ENCODE results near the gene IRAK4.
"Not testable (repeated sequence)": the region's sequence is repeated elsewhere in the genome, so short reads cannot be mapped to it uniquely, and the experiment has no call there.

Gene IRAK4

DNA sequence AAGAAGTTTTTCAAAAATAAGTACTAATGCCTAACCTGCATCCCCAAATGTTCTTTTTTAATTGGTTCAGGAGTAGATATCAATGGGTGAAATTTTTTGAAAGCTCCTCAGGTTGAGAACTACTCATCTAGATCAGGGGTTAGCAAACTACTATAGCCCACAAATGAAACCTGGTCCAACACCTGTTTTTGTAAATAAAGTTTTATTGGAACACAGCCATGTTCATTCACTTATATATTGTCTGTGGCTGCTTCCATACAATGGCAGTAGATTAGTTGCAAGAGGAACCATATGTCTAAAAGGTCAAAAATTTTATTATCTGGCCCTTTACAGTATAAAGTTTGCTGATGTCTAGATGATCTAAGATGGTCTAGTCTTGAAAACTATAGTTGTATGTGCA lies 13.9 kb upstream of the IRAK4 start:
- Histone ChIP-seq H3K79me1 (ENCODE audit: low read length) (no peaks in the 10 kb centered on the region), H3K18ac (ENCODE audit: low read length) (no peak overlapping the region), H2AK5ac (ENCODE audit: low read length) (no peak overlapping the region), H3K79me2 (ENCODE audit: control insufficient read depth, insufficient read depth, low read length, poor library complexity) (no peaks in the 10 kb centered on the region), H4K91ac (ENCODE audit: low read depth, low read length) (no peak overlapping the region), H2BK120ac (ENCODE audit: insufficient read depth, low read length, poor library complexity) (no peak overlapping the region), H2AFZ (ENCODE audit: insufficient read depth, low read length, poor library complexity) (no peak overlapping the region), H3K36me3 (ENCODE audit: control insufficient read depth in 1 of 2, insufficient read depth in 2 of 2, low read length in 2 of 2) (no peaks in the 10 kb centered on the region), H3K23ac (ENCODE audit: low read length) (no peak overlapping the region), H2BK5ac (ENCODE audit: low read depth, low read length, poor library complexity) (no peak overlapping the region), H2BK12ac (ENCODE audit: low read length) (no peak overlapping the region), H3K9ac (ENCODE audit: low read length) (no peak overlapping the region), H3K27me3 (ENCODE audit: insufficient read depth, low read length) (no peaks in the 10 kb centered on the region), H3K4me1 (ENCODE audit: control insufficient read depth in 1 of 2, insufficient read depth in 2 of 2, low read length in 2 of 2) (no peaks in the 10 kb centered on the region), H3K4me3 (ENCODE audit: low read depth, low read length) (no peak overlapping the region), H4K12ac (ENCODE audit: low read depth, low read length) (no peak overlapping the region), H3K27ac (ENCODE audit: low read depth, low read length) (no peak overlapping the region), H3K4me2 (ENCODE audit: low read length) (no peak overlapping the region), H4K8ac (ENCODE audit: low read depth, low read length) (no peak overlapping the region), H3K9me3 (ENCODE audit: insufficient read depth, low read depth, low read length) (no peaks in the 10 kb centered on the region), H3K14ac (ENCODE audit: low read length) (no peak overlapping the region), H3K4ac (ENCODE audit: low read depth, low read length) (no peak overlapping the region)
- no peak for DNase-seq

DNA sequence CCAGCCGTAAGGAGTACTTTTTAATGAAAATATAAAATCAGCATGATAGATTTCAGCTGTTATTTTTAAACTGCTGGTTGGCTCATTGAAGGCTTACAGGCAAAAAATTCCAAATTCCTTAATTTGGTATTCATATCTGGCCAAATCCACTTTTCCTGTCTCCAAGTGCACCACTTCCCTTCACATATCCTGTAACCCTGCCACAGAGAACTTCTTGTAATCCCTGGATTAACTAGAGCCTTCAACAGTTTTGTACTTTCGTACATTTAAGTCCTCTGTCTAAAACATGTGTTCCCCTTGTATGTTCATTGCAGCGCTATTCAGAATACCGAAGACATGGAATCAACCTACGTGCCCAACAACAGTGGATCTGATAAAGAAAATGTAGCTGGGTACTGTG lies 9.7 kb upstream of the IRAK4 start:
- H3K27ac ChIP-seq (ENCODE audit: low read depth, low read length) = no peak overlapping the region
- no peak overlapping the region for H3K4me2 ChIP-seq (ENCODE audit: low read length)
- H3K23ac ChIP-seq (ENCODE audit: low read length) = no peak overlapping the region
- no CpG with 5 or more reads among the region's 5 CpGs for WGBS (ENCODE audit: extremely low coverage, insufficient coverage, insufficient read length)
- H3K4ac ChIP-seq (ENCODE audit: low read depth, low read length) = no peak overlapping the region
- H3K36me3 ChIP-seq (ENCODE audit: control insufficient read depth in 1 of 2, insufficient read depth in 2 of 2, low read length in 2 of 2) = no peaks in the 10 kb centered on the region
- no peak overlapping the region for H4K91ac ChIP-seq (ENCODE audit: low read depth, low read length)
- H3K14ac ChIP-seq (ENCODE audit: low read length) = no peak overlapping the region
- H3K79me2 ChIP-seq (ENCODE audit: control insufficient read depth, insufficient read depth, low read length, poor library complexity) = no peaks in the 10 kb centered on the region
- H3K4me3 ChIP-seq (ENCODE audit: low read depth, low read length) = no peak overlapping the region
- no peak overlapping the region for H4K8ac ChIP-seq (ENCODE audit: low read depth, low read length)
- no peaks in the 10 kb centered on the region for H3K27me3 ChIP-seq (ENCODE audit: insufficient read depth, low read length)
- H2AK5ac ChIP-seq (ENCODE audit: low read length) = no peak overlapping the region
- H3K9ac ChIP-seq (ENCODE audit: low read length) = no peak overlapping the region
- H2BK12ac ChIP-seq (ENCODE audit: low read length) = no peak overlapping the region
- H2AFZ ChIP-seq (ENCODE audit: insufficient read depth, low read length, poor library complexity) = no peak overlapping the region
- no peaks in the 10 kb centered on the region for H3K4me1 ChIP-seq (ENCODE audit: control insufficient read depth in 1 of 2, insufficient read depth in 2 of 2, low read length in 2 of 2)
- H2BK5ac ChIP-seq (ENCODE audit: low read depth, low read length, poor library complexity) = no peak overlapping the region
- H3K18ac ChIP-seq (ENCODE audit: low read length) = no peak overlapping the region
- no peak overlapping the region for H2BK120ac ChIP-seq (ENCODE audit: insufficient read depth, low read length, poor library complexity)
- H3K79me1 ChIP-seq (ENCODE audit: low read length) = no peaks in the 10 kb centered on the region
- no peak for DNase-seq
- no peak overlapping the region for H4K12ac ChIP-seq (ENCODE audit: low read depth, low read length)
- no peaks in the 10 kb centered on the region for H3K9me3 ChIP-seq (ENCODE audit: insufficient read depth, low read depth, low read length)

DNA sequence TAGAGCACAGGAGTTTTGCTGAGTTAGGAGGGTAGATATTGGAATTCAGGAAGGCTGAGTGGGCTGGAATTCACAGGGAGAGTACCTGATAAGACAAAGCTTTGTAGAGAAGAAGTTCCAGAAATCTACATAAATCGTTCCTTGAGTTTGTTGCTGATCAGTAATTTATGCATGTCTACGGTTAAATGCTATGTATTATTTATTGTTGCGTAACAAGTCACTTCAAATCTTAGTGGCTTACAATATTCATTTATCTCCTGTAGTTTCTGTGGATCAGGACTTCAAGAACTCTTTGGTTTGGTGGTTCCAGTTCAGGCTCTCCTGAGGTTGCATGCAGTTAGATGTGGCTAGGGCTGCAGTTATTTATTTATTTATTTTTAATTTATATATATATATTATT lies 7.9 kb upstream of the IRAK4 start:
- Histone ChIP-seq H3K14ac (ENCODE audit: low read length) (no peak overlapping the region), H3K18ac (ENCODE audit: low read length) (no peak overlapping the region), H3K4me2 (ENCODE audit: low read length) (no peak overlapping the region), H3K4me1 (ENCODE audit: control insufficient read depth in 1 of 2, insufficient read depth in 2 of 2, low read length in 2 of 2) (no peaks in the 10 kb centered on the region), H3K27me3 (ENCODE audit: insufficient read depth, low read length) (no peaks in the 10 kb centered on the region), H3K4ac (ENCODE audit: low read depth, low read length) (no peak overlapping the region), H3K4me3 (ENCODE audit: low read depth, low read length) (no peak overlapping the region), H2BK12ac (ENCODE audit: low read length) (no peak overlapping the region), H2BK120ac (ENCODE audit: insufficient read depth, low read length, poor library complexity) (no peak overlapping the region), H3K9ac (ENCODE audit: low read length) (no peak overlapping the region), H3K79me2 (ENCODE audit: control insufficient read depth, insufficient read depth, low read length, poor library complexity) (no peaks in the 10 kb centered on the region), H2BK5ac (ENCODE audit: low read depth, low read length, poor library complexity) (no peak overlapping the region), H3K9me3 (ENCODE audit: insufficient read depth, low read depth, low read length) (no peaks in the 10 kb centered on the region), H4K91ac (ENCODE audit: low read depth, low read length) (no peak overlapping the region), H4K8ac (ENCODE audit: low read depth, low read length) (no peak overlapping the region), H3K79me1 (ENCODE audit: low read length) (no peaks in the 10 kb centered on the region), H3K27ac (ENCODE audit: low read depth, low read length) (no peak overlapping the region), H2AFZ (ENCODE audit: insufficient read depth, low read length, poor library complexity) (no peak overlapping the region), H2AK5ac (ENCODE audit: low read length) (no peak overlapping the region), H3K23ac (ENCODE audit: low read length) (no peak overlapping the region), H3K36me3 (ENCODE audit: control insufficient read depth in 1 of 2, insufficient read depth in 2 of 2, low read length in 2 of 2) (no peaks in the 10 kb centered on the region), H4K12ac (ENCODE audit: low read depth, low read length) (no peak overlapping the region)
- WGBS (ENCODE audit: extremely low coverage, insufficient coverage, insufficient read length) = no CpG with 5 or more reads among the region's 3 CpGs
- DNase-seq = no peak

DNA sequence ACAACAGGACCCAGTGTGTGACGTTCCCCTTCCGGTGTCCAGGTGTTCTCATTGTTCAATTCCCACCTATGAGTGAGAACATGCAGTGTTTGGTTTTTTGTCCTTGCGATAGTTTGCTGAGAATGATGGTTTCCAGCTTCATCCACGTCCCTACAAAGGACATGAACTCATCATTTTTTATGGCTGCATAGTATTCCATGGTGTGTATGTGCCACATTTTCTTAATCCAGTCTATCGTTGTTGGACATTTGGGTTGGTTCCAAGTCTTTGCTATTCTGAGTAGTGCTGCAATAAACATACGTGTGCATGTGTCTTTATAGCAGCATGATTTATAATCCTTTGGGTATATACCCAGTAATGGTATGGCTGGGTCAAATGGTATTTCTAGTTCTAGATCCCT lies 7.4 kb upstream of the IRAK4 start:
- H4K8ac ChIP-seq (ENCODE audit: low read depth, low read length); H4K12ac ChIP-seq (ENCODE audit: low read depth, low read length); H4K91ac ChIP-seq (ENCODE audit: low read depth, low read length); H3K4me1 ChIP-seq (ENCODE audit: control insufficient read depth in 1 of 2, insufficient read depth in 2 of 2, low read length in 2 of 2); H2AK5ac ChIP-seq (ENCODE audit: low read length); H2BK120ac ChIP-seq (ENCODE audit: insufficient read depth, low read length, poor library complexity); H3K27ac ChIP-seq (ENCODE audit: low read depth, low read length); H3K79me2 ChIP-seq (ENCODE audit: control insufficient read depth, insufficient read depth, low read length, poor library complexity); H3K18ac ChIP-seq (ENCODE audit: low read length); H2AFZ ChIP-seq (ENCODE audit: insufficient read depth, low read length, poor library complexity); DNase-seq; H3K9ac ChIP-seq (ENCODE audit: low read length); H3K36me3 ChIP-seq (ENCODE audit: control insufficient read depth in 1 of 2, insufficient read depth in 2 of 2, low read length in 2 of 2); H3K79me1 ChIP-seq (ENCODE audit: low read length); H3K14ac ChIP-seq (ENCODE audit: low read length); H2BK5ac ChIP-seq (ENCODE audit: low read depth, low read length, poor library complexity); H3K4ac ChIP-seq (ENCODE audit: low read depth, low read length); H2BK12ac ChIP-seq (ENCODE audit: low read length); H3K27me3 ChIP-seq (ENCODE audit: insufficient read depth, low read length); H3K9me3 ChIP-seq (ENCODE audit: insufficient read depth, low read depth, low read length); H3K4me2 ChIP-seq (ENCODE audit: low read length); H3K23ac ChIP-seq (ENCODE audit: low read length); H3K4me3 ChIP-seq (ENCODE audit: low read depth, low read length): not testable (repeated sequence)
- no CpG with 5 or more reads among the region's 6 CpGs for WGBS (ENCODE audit: extremely low coverage, insufficient coverage, insufficient read length)

DNA sequence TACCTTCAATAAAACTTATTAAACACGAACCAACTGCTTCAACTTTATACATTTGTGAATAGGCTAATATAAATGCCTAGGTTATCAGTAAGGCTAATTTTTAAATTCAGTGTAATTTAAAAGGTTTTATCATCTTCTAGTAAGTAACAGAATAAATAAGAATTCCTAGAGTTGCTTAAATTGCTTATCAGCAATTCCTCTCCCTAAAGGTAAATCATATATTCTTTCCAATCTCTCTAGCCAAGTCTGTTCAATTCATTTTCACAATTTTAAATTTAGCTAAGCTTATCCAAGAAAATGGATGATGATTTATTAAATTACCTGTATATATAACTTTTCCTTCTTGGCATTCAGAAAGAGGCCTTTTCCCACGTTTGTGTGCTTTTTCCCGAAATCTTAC lies 4.7 kb upstream of the IRAK4 start:
- Histone ChIP-seq H3K4me3 (ENCODE audit: low read depth, low read length) (no peak overlapping the region), H3K9me3 (ENCODE audit: insufficient read depth, low read depth, low read length) (no peaks in the 10 kb centered on the region), H3K4me1 (ENCODE audit: control insufficient read depth in 1 of 2, insufficient read depth in 2 of 2, low read length in 2 of 2) (no peaks in the 10 kb centered on the region), H3K27ac (ENCODE audit: low read depth, low read length) (no peak overlapping the region), H3K14ac (ENCODE audit: low read length) (no peak overlapping the region), H3K18ac (ENCODE audit: low read length) (no peak overlapping the region), H3K4me2 (ENCODE audit: low read length) (no peak overlapping the region), H3K4ac (ENCODE audit: low read depth, low read length) (no peak overlapping the region), H3K36me3 (ENCODE audit: control insufficient read depth in 1 of 2, insufficient read depth in 2 of 2, low read length in 2 of 2) (no peaks in the 10 kb centered on the region), H2BK5ac (ENCODE audit: low read depth, low read length, poor library complexity) (no peak overlapping the region), H3K79me1 (ENCODE audit: low read length) (peaks cover 6% of the 10 kb centered on the region), H3K23ac (ENCODE audit: low read length) (no peak overlapping the region), H3K27me3 (ENCODE audit: insufficient read depth, low read length) (no peaks in the 10 kb centered on the region), H2BK12ac (ENCODE audit: low read length) (no peak overlapping the region), H3K79me2 (ENCODE audit: control insufficient read depth, insufficient read depth, low read length, poor library complexity) (peaks cover 2% of the 10 kb centered on the region), H2AK5ac (ENCODE audit: low read length) (no peak overlapping the region), H4K12ac (ENCODE audit: low read depth, low read length) (no peak overlapping the region), H4K91ac (ENCODE audit: low read depth, low read length) (no peak overlapping the region), H2AFZ (ENCODE audit: insufficient read depth, low read length, poor library complexity) (no peak overlapping the region), H2BK120ac (ENCODE audit: insufficient read depth, low read length, poor library complexity) (no peak overlapping the region), H3K9ac (ENCODE audit: low read length) (no peak overlapping the region), H4K8ac (ENCODE audit: low read depth, low read length) (no peak overlapping the region)
- WGBS (ENCODE audit: extremely low coverage, insufficient coverage, insufficient read length) = no CpG with 5 or more reads among the region's 3 CpGs
- no peak for DNase-seq
